ENCODE data around the gene TRIM46.
"Not testable (repeated sequence)": the region's sequence is repeated elsewhere in the genome, so short reads cannot be mapped to it uniquely, and the experiment has no call there.

The TRIM46 gene

DNA sequence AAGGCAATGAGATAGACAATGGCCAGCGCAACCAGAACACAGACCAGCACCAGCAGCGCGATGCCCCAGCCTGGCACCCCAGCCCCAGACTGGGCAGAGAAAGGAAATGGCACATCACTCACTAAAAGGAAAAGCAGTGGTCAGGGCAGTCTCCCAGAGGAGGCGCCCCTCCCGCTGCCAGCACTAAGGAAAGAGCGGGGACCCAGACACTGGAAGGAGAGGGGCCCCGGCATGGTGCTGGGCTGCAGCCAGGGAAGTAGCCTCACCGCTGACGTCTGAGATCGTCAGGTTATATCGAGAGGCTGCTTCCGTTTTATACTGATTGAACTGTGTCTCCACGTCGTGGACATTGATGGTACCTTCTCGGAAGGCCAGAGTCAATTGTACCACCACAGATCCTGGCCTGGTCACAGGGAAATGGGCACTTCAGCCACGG lies 13.8 kb downstream of the TRIM46 start:
- no peak for DNase-seq

DNA sequence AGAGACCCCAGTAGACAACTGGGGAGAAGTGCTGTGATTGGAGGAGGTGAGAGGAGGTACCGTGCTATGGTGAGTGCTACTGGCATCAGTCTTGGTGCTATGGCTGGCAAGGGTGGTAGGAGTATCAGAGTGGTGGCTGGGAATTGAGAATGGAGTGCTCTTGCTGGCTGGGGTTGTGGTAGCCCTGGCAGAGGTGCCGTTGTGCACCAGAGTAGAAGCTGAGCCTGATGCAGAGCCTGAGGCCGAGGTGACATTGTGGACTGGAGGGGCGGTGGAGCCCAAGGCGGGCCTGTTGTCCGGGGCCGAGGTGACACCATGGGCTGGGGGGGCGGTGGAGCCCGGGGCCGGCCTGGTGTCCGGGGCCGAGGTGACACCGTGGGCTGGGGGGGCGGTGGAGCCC lies 14.6 kb downstream of the TRIM46 start:
- no peak for DNase-seq

DNA sequence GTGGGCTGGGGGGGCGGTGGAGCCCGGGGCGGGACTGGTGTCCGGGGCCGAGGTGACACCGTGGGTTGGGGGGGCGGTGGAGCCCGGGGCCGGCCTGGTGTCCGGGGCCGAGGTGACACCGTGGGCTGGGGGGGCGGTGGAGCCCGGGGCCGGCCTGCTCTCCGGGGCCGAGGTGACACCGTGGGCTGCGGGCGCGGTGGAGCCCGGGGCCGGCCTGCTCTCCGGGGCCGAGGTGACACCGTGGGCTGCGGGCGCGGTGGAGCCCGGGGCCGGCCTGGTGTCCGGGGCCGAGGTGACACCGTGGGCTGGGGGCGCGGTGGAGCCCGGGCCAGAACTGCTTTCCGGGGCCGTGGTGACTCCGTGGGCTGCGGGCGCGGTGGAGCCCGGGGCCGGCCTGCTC lies 16.3 kb downstream of the TRIM46 start:
- DNase-seq: not testable (repeated sequence)

DNA sequence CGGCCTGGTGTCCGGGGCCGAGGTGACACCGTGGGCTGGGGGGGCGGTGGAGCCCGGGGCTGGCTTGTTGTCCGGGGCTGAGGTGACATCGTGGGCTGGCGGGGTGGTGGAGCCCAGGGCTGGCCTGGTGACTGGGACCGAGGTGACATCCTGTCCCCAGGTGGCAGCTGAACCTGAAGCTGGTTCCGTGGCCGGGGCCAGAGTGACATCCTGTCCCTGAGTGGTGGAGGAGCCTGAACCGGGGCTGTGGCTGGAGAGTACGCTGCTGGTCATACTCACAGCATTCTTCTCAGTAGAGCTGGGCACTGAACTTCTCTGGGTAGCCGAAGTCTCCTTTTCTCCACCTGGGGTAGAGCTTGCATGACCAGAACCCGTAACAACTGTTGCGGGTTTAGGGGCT lies 18.3 kb downstream of the TRIM46 start:
- DNase-seq: no peak

GRCh38 chr1:155192346-155193274 lies 19.0 kb downstream of the TRIM46 start:
- peak; percentile 77 for DNase-seq

DNA sequence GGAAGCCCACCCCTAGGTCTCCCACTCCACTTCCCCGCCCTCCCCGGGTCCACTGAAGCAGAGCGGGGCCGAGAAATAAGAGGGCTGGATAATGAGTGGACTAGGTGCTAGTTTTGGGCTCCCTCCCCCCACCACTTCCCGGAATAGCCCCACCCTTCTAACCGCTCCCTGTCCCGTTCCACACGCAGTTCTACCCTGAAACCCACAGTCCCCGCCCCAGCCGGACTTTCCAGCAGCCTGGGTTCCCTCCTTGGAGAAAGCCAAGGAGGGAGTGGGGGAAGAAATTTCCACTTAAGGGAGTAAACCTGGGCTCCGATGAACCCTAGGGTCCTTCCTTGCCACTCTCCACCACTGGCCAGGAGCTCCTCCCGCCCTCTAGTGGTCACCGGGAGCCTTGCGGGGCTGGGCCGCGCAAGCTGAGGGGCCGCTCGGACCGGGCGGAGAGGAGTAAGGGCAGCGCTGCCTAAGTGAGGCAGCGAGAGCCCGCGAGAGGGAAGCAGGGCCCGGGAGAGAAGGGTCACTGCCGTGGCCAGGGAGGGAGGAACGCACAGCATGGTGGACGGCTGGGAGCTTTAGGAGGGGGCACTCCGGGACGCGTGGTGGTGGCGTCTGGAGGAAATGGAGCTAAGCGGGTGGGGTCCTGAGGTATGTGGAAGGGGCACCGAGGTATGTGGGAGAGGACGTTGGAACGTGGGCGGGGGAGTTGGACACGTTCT lies 19.8 kb downstream of the TRIM46 start:
- DNase-seq: peak; percentile 88

DNA sequence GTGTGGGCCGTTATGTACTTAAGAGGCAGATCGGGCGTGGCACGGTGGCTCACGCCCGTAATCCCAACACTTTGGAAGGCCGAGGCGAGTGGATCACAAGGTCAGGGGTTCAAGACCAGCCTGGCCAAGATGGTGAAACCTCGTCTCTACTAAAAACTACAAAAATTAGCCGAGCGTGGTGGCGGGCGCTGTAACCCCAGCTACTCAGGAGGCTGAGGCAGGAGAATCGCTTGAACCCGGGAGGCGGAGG lies 20.3 kb downstream of the TRIM46 start:
- not testable (repeated sequence) for DNase-seq

- DNase-seq: no peak
These were observed 21.8 kb downstream of the TRIM46 start for GRCh38 chr1:155195201-155196102.

- DNase-seq: no peak
These were observed 22.6 kb downstream of the TRIM46 start for GRCh38 chr1:155196103-155196892.

DNA sequence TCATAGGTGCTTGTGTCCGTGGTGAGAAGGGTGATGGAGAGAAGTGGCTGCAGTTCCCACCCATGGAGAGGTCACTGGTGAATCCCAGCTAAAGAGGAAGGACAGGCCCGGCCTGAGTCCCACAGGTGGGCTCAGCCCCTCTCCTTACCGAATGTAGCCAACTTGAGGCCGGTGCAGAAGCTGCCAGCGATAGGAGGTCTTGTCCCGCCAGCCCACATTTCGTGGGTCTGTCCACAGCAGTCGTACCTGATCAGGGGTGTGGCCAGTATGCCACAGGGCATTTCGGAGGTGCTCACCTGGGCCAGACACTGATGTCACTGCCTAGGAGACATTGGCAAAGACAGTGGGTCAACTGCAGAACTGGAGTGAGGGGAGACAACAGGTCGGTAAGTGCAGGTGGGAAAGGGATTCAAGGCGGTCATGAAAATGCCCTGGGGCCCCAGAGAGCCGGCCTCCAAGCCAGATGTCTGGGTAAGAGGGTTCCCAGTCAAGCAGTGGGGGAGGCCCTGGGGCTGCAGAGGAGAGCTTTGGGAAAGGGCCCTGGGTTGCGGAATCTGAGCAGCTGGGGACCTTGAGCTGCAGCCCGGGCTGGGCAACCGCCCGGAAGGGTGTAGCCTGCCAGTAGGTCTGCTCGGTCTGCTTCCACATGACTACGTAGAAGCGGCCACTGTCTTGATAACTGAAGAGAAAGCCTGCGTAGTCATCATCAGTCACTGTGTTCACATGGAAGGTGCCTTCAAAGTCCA lies 23.4 kb downstream of the TRIM46 start:
- DNase-seq: no peak

DNA sequence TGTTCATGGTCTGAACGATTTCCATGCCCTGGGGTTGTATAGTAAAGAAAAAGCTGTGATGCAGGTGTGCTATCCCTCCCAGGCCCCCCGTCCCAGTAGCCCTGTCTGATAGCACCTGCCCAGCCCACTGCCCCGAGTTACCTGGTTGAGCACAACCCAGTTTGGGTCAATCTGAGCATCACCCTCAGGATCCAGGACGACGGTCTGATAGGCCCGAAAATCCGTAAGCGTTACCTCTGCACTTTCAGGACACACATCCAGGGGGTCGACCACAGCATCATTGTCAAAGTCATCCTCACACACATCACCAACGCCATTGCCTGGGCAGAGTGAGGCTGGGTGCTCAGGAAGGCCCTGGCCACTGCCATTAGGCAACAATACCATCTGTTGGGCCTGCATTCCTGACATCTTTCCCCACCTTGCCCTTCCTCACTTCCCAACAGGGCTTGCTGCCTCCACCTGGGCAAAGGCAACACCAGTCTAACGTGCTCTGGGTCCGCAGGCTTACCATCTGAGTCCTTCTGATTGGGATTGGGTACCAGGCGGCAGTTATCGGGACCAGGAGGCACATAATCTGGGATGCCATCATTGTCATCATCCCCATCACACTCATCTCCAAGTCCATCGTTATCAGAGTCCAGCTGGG lies 24.4 kb downstream of the TRIM46 start:
- DNase-seq: no peak

- DNase-seq: no peak
These were observed 24.9 kb downstream of the TRIM46 start for GRCh38 chr1:155198547-155198906.

DNA sequence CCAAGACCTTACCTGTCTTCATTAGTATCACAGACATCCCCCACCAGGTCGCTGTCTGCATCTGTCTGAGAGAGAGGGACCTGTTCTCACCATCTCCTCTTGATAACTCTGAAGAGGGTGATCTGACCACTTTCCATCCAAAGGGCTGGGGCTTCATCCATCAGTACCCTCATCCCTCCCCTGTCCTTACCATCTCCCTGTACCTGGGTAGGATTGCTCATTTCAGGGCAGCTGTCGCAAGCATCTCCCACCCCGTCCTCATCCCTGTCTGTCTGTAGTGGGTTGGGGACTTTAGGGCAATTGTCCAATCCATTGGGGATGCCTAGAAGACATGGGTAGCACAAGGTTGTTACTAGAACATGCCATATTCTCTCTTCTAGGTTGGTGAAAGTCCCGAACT lies 26.1 kb downstream of the TRIM46 start:
- DNase-seq: no peak

DNA sequence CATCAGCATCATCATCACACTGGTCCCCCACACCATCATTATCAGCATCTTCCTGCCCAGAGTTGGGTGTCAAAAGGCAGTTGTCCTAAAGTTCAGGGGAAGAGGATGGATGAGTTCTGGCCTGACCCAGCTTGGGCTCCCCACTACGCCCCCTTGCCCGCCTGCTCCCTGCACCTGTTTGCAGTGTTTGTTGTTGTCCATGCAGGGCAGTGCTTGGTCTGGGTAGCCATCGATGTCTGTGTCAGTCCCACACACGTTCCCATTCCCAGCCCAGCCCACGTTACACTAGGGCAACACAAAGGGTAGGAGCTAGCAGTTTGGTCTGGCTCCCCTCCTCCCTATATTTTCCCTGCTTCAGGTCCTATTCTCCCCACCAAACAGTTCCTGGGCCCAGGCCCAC lies 27.3 kb downstream of the TRIM46 start:
- DNase-seq: no peak

GRCh38 chr1:155202198-155202597 lies 28.5 kb downstream of the TRIM46 start:
- DNase-seq: no peak

DNA sequence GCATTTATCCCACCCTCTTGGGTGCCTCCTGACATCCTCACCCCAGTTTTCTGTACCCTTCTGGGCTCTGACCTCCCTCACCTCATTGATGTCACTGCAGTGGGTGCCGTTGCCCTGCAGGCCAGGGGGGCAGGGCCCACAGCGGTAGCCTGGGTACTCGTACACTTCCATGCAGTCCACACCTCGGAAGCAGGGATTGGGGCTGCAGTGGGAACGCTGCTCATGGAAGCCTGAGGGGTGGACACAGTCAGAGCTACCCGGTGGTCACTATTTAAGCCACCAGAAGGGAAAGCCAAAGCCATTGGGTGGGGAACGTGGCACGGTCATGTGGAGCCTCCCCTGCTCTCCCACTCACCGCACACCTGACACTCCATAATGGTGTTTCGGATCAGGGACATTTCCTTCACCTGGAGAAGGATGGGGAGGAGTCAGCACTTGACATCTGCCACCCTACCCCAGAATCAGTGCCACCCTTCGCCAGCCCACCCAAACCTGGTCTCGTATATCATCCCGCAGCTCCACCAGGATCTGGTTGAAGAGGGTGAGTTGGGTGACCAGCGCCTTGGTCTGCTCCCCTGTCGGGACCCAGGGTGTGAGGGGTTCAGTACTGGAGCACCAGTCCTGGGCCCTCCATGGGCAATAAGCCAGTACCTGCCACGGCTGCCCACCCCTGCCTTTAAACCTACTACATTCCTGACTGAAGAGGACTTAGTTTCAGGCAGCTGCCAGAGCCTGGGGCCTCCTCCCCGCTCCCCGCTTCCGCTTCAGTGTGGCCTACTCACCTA lies 29.3 kb downstream of the TRIM46 start:
- no peak for DNase-seq

- no peak for DNase-seq
These were observed 31.4 kb downstream of the TRIM46 start for GRCh38 chr1:155205035-155205434.

- DNase-seq: no peak
These were observed 32.4 kb downstream of the TRIM46 start for GRCh38 chr1:155205969-155206593.

DNA sequence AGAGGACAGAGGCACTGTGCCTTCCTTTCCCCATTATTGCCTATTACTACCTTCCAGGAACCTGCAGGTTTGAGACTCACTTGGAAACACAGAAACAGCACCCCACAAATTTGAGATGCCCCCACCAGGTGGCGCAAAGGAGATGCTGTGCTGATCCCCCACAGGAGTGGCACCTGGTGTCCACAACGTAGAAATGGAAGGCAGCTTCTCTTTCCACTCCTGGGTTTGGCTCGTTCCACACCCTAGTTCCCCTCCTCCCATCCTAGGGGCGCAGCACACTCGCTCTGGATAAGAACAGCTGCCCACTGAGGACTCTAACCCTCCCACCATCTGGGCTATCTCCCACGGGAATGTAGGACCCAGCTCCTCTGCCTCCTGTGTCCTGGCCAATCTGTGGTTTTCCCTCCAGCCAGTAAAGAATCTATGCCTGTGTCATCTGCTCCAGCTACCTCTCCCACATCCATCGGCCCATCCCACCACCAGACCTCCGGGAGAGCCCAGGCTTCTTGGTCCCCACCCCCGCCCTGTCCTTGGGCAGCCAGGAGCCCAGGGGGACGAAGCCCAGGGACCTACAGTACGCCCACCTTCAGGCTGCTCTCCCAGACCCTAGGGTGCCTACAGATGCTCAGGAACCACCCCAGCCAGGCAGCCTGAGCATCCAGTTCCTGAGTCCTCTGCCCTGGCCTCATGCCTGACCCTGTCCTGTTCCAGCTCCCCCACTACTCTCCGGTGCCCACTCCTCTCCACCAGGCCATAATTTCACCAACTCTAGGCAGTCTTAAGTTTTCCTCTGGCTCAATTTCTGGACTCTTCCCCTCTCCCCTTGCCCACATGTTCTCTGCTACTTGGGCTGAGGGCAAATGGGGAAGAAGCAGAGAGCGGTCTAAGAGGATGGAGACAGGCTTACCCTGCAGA lies 33.5 kb downstream of the TRIM46 start:
- DNase-seq: peak; percentile 94

All from CD4-positive, alpha-beta T cell treated with Interleukin-10 for 1 hour (primary cell).